Measurements from ENCODE around the gene SNAPC4.

DNA sequence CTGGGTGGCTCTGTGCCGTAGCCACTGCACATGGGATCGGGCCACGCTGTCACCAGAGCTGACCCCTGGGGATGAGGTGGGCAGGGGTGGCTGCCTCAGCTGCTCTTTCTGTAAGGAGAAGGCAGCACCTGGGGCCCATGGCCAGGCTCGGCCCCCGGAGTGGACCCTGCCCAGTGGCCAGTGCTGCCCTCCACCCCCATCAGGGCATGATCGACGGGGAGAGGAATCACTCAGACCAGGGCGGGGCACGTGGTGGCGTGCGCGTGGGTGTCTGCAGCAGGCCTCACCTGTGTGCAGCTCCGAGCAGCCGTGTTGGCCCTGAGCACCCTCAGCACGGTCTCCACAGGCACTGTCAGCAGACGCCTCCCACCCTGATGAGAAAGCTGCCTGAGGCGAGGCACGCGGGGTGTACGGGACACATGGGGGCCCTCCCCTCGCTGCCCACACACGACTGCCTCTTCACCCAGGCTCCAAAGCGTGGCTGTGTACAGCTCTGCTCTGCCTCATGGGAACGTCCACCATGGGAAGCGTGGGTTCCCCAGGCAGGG is 17.9 kb downstream of the SNAPC4 start:
- TF ChIP-seq POLR2AphosphoS5 (IDR thresholded peaks at IDR 0.05; ENCODE audit: insufficient read depth in 1 of 2, low read depth in 1 of 2) (no peak), CTCF (IDR thresholded peaks at IDR 0.05) (no peak), POLR2A (IDR thresholded peaks at IDR 0.05) (no peak)

Data from vagina (tissue), 2 donors.